HG03432 (cell line): ENCODE results near the gene PMEPA1.
A peak's percentile ranks its signal among the peaks of the same experiment; 100 is the strongest.

Experiments
- ATAC-seq: cut with Tn5 transposase; IDR thresholded peaks from one replicate; pipeline ENCODE4 v1.9.1; 2021; ENCODE audit warnings: mild to moderate bottlenecking, moderate library complexity; ENCODE audit not compliant: unreplicated experiment

PMEPA1 gene, protein sequence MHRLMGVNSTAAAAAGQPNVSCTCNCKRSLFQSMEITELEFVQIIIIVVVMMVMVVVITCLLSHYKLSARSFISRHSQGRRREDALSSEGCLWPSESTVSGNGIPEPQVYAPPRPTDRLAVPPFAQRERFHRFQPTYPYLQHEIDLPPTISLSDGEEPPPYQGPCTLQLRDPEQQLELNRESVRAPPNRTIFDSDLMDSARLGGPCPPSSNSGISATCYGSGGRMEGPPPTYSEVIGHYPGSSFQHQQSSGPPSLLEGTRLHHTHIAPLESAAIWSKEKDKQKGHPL

DNA sequence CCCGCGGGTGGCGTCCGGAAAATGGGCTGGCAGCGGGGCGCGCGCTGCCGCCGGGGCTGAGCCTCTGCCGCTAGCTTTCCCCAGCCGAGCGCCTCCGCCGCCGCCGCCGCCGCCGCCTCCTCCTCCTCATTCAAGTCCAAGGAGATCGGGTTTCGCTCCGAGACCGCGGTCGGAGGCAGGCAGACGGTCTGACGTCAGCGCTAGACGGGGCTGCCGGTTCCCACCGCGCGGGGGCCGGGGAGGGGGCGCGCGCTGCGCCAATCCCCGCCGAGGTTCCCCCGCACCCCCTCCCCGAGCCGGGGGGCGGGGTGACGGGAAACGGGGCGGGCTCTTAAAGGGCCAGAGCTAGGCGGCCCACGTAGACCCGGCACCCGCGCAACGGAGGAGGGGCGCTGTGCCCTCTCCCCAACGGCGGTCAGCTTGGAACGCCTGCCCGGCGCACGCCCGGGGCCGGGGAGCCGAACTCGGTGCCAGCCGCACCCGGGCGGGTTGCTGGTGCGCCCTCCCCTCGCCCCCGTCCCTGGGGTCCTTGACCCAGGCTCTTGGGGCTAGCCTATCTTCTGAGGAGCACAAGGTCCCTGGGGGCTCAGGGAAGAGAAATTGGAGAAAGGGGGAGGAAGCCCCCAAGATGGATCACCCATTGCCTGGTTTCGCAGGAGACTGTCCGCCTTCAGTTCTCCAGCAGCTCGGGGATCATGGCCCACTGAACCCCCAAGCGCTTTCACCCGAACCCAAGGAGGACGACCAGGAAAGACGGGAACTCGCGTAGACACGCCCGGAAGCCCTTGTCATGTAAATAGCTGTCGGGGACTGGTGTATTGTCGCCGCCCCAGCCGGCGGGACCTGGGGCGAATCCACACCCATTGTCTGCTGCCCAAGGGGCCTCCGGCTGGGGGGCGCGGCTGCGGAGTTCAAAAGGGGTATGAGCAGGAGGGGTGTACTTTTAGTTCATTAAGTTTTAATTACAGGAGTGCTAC, at the start of gene PMEPA1:
Gene PMEPA1 (minus strand): TSS at position 193 of the 977 bp plus-strand sequence. CDS start 433 bp downstream, outside the sequence.
- ATAC-seq: peak; percentile 75

DNA sequence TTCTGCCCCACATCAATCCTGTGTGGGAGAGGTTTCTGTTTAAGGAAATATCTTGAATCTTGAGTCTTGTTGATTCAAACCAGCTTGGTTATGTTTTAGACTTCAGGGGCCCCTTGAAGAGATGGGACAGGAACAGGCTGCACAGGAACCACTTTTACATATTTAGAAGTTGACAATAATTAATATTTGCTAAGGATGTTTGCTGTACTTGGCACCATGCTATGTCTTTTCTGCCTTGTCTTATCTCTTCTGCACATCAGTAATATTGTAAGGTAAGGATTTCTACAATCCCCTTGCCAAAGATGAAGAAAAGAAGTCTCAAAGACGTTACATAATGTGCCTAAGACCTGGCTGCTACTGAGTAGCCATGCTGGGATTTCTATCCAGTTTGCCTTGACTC, 48.0 kb upstream of the PMEPA1 start:
- ATAC-seq: no peak

DNA sequence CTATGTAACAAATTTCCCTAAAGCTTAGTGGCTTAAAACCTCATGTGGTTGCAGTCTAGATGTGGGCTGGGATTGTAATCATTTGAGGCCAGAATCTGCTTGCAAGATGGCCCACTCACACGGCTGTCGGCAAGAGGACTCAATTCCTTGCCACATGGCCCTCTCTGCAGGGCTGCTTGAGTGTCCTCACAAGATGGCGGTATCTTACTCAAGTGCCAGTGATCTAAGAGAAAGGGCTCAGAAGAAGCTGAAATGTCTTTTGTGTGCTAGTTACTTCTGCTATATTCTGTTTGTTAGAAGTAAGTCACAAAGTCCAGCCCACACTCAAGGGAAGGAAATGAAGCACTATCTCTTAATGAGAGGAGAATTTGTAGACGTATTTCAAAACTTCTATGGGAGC, 47.1 kb upstream of the PMEPA1 start:
- ATAC-seq: no peak

DNA sequence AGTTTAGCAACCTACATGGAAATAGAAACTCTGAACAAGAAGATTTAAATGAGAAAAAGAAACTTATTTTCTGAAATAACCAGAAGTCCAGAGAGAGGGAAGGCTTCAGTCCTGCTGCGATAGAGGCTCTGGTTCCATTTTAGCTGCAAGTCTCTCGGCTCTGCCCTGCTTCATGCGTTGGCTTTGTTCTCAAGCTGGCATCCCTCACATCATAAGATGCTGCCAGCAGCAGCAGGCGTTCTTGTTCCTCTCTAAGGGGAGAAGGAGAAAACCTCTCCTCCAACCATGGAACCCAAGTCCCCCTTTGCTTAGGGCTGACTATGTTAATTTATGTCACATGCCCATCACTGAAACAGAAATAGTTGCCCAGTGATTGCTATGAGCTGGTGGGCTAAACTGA, 46.4 kb upstream of the PMEPA1 start:
- ATAC-seq: no peak

DNA sequence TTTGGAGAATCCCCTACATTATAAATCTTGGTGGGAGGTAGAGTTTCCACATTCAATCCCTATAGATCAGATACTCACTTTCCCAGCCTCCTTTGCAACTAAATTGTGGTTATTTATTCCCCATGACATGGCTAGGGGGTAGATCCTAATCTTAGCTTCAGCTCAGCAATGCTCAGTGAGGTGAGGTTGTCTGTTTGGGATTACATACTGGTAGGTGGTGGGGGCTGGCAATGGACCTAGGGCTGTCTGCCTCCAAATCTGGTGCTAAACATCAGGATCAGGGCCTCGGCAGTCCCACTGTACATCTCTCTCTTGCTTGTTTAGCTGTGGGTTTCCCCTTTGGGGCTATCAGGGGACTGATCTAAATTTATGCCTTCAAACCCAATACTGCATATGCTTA, 45.8 kb upstream of the PMEPA1 start:
- ATAC-seq: no peak

DNA sequence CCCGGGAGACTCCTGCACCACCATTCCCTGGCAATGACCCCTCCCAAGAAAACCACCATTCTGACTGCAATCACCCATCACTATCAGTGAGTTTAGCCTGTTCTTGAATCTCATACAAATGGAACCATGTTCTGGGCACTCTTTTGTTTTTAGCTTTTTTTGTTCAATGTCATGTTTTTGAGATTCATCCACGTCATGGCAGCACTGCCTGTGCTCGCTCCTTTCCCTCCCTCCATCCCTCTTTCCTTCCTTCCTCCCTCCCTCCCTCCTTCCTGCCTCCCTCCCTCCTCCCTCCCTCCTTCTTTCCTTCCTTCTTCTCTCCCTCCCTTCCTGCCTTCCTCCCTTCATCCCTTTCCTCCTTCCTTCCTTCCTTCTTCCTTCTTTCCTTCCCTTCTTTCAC, 44.4 kb upstream of the PMEPA1 start:
- ATAC-seq: no peak

DNA sequence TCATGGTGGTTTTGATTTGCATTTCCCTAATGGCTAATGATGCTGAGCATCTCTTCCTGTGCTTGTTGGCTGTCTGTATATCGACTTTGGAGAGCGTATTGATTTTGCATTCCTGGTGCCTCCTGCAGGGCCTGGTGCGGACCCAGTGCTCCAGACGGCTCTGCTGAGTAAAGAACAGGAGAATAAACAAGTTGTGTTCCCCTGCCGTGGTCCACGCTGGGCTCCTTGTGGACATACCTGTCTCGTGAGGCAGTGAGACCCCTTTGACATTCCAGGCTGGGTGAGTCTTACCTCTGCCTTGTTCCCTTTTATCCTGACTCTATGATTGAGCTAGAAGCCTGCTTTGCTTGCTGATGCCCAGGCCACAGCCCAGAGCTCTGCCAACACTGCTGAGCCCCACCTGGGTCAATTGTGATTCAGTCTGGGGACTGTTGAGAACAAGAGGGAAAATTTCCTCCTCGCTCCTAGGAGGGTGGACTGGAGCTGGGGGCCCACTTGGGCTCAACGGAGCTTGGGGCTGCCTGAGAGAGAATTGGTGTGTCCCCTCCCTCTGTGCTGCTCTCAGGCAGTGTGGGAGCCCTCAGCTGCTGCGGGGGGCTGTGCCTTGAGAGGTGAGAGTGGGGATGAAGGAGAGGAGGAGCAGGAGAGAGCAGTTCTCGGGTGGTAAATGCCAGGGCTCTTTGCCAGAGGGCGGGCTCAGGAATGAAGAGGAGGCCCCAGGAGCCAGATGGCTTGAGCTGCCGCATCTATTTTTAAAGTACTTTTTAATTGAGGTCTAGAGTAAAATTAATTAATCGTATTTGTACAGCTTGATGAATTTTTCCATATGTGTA, 43.7 kb upstream of the PMEPA1 start:
- ATAC-seq: no peak

DNA sequence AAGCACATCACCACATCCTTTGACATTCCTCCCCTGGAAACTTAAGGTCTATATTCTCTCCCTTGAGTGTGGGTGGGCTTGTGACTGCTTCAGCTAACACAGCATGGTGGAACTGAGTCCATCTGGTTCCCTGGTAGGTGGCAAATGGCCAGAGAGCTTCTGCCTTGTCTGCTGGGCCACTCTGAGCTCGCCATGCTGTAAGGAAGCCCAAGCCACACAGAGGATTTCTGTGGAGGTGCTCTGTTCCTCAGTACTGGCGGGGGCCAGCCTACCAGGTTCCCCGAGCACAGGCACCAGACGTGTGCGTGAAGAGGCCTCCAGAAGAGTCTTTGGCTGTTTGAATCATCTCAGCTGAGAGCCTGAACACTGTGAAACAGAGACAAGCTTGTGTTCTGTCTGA, 41.6 kb upstream of the PMEPA1 start:
- no peak for ATAC-seq

DNA sequence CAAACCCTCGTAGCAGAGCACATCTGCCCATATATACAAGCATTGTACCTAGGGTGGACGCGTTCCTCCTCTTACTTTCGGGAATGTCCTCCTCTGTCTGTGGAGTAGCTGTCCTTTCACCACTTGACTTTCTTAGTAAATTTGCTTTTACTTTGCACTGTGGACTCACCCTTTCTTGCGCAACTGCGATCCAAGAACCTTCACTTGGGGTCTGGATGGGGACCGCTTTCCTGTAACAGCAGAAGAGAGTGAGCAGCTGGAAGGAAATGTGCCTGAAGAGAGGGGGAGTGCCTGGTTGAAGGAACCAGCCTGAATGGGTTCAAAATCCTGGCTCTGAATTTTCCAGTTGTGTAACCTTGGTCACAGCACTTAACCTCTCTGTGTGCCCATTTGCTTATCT, 40.1 kb upstream of the PMEPA1 start:
- ATAC-seq: no peak

DNA sequence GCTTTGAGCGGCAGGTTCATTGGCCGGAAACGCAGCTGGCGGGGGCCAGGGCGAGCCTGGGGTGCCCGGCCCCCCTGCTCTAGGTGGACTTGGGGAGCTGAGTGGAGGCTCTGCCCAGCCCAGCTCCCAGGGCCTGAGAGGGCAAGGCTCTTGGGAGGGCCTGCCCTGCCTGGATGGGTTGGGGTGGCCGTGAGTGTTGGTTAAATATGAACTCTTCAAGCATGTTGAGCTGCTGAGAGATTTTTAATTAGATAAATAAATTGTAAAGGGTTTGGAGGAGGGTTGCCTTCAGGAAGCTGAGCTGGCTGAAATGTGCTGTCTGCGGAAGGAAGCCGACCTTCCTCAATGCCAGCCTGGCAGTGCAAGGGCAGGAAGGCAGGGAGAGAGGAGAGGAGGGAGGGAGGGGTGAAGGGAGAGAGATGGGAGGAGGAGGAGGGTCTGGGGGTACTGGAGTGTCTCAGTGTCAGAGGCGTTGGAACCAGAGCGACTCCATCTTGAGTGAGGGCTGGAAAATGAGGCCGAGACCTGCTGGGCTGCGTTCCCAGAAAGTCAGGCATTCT, 39.4 kb upstream of the PMEPA1 start:
- no peak for ATAC-seq

DNA sequence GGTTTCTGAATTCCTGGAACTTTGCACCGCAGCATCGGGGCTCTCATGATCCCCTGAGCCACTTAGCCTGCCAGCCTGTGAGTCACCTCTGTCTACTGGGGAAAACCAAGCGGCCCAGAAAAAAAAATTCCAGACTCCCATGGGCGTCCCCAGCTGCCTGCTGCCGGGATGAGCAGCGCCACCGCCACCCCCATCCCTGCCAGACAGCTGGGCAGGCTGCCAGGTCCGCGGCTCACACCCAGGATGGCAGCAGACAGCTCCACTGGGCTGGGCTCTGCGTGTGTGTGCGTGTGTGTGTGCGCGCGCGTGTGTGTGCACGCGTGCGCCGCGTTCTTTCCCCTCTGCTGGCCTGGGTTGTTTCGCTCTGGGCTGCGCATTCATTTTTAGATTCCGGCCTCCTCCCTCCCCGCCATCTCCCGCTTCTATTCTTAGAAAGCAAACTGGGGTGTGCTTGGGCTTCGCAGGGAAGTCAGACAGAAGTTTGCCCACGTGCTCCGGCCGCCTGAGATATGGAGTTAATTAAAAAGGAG, 38.9 kb upstream of the PMEPA1 start:
- peak; percentile 75 for ATAC-seq

DNA sequence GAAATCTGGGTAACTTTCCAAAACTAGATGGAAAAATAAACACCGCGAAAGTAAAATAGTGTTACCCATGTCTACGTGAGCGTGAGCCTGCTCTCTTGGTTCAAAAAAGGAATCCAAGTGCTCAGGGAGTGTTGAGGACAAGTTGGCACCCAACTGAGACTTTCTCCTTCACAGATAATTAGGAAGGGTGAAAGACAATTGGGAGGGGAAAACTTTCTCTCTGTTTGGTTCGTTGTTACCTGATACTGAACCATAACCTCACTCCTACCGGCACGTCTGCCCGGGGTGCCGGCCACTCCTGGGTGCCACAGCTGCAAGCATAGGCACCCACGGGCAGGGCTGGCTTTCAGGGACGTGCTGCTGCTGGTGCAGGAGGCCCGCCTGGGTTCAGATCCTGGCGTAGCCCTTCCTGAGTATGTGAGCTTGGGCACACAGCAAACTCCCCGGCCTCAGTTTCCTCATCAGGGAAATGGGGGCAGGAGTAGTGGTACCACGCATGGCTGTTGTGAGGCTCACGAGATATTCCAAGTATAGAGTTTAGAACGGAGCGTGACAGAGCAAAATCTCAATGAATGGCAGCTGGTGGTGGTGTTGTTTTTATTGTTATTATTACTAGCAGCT, 38.2 kb upstream of the PMEPA1 start:
- ATAC-seq: no peak

DNA sequence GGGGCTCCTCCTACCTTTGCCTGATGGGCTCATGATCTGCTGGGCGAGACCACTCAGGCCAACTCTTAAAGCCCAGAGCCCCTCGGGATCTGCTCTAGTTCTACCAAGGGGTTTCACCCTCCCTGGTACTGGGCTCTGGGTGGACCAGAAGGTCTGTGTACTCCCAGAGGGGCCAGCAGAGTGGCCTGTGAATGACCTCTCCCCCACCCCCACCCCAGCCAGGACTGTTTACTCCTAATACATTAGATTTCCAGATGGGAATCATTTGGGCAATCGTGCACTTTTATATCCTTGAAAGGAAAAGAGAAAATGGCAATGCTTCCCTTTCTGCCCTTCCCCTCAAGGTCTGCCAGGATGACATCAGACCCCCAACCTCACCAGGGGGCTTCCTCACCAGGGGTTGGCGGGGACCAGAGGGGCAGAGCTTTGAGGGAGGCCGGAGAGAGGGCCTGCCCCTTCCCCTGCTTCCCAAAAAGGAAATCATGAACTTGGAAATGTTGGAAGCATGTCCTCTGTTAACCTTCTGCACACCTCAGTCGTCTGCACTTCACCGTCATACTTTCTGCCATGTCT, 37.1 kb upstream of the PMEPA1 start:
- ATAC-seq: no peak

DNA sequence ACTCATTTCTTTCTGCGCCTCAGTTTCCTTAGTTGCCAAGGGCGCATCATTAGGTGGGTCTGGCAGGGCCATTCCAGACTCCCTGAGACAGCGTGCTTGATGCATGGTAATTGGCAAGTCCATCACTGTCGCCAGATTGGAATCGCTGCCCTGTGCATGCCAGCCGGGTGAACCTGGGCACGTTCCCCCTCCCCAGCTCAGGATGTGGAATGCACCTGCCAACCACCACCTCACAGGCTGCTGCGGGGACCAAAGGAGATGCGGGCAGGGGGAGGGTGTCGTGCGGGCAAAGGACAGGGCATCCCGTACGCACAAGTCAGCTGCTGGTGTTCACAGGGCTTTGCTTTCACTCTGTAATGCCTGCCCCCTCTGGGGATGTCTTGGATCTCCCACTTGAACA, 36.4 kb upstream of the PMEPA1 start:
- no peak for ATAC-seq

DNA sequence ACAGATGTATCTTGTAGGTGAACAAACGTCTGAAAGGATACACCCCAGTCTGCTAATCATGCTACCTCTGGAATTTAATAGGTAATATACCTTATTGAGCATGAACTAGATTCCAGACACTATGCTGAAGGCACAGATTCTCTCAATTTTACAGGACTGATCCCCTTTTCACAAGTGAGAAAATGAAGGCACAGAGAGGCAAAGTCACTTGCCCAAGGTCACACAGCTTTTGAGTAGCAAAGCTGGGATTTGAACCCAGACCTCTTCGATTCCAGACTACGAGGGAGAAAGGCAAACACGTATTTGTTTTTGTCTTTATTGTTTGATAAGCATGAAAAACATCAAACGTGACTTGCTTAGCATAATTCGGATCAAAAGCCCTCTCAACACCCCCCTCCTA, 34.4 kb upstream of the PMEPA1 start:
- no peak for ATAC-seq

DNA sequence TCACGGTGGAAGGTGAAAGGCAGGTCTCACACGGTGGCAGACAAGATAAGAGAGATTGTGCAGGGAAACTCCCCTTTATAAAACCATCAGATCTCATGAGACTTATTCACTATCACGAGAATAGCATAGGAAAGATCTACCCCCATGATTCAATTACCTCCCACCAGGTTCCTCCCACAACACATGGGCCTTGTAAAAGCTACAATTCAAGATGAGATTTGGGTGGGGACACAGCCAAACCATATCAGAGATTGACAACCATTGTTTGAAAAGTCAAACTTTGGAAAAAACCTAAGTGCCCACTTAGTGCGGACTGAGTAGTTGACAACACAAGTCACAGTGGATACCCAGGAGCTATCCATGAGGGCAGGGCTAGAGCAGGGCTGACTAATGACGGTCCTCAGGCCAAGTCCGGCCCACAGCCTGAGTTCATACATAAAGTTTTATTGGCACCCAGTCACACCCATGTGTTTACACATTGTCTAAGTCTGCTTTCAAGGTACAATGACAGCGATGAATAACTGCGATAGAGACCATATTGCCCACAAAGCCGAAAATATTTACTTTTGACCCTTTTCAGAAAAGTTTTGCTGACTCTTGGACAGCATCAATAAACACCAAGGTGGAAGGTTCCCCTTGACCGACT, 33.8 kb upstream of the PMEPA1 start:
- ATAC-seq: no peak

DNA sequence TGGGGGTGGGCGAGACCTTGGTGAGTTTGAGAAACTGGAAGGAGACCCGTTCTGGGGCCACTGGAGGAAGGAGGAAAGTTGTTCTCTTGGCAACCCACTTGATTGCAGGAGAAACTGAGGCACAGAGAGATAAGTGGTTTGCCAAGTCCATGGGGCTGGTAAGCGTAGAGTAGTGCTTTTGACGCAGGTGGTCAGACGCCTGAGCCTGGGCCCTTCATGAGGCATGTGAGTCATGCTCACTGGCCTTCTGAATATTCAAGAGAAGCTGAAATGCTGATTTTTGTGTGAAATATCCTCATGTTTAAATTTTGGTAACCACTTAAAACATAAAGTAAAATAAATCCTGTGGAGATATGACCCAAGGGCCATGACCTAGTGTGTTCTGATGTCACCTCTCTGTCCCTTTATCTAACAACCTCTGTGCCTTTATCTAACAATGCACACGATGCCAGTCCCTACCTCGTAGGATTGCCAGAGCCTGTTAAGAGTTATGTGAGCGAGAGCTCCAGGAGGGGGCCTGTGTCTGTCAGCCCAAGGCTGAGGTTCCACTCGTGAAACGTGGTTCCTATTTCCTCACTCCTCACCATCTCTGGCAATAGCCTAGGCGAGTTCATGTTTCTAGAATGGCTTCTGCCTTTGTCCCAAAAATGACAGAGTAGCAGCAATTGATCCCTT, 32.8 kb upstream of the PMEPA1 start:
- no peak for ATAC-seq

DNA sequence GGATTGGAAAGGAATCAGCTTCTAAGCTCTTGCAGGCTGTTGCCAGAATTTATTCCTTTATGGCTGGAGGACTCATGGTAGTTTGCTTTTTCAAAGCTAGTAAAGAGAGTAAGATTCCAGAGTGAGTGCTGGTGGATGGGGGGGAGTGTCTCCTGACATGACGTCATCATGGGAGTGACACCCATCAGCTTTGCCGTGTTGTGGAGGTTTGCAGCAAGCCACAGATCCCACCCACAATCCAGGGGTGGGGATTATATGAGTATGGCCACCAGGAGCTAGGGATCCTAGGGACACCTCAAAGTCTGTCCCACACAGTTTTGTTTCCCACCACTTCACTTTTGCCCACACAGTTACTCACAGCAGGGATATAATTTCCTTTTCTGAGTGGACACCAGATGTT, 28.7 kb upstream of the PMEPA1 start:
- no peak for ATAC-seq

DNA sequence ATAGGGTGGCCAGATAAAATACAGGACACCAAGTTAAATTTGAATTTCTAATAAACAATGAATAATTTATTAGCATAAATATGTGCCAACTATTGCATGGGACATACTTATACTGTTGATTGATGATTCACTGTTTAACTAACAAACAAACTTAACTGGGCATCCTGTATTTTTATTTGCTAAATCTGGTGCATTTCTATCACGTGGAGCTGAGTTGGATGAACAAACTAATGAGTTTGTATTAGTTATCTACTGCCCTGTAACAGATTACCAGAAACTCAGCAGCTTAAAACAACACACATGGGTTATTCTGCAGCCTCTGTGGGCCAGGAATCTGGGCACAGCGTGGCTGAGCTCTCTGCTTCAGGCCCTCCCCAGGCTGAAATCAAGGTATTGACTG, 28.2 kb upstream of the PMEPA1 start:
- no peak for ATAC-seq
